Hepatic stellate cell (primary cell): Measurements from ENCODE around the gene MAPK4.

Experiments used
- DNase-seq: peaks from one replicate; pipeline ENCODE4 v3.0.0; 2011; ENCODE audit warnings: low spot score

Gene MAPK4

DNA sequence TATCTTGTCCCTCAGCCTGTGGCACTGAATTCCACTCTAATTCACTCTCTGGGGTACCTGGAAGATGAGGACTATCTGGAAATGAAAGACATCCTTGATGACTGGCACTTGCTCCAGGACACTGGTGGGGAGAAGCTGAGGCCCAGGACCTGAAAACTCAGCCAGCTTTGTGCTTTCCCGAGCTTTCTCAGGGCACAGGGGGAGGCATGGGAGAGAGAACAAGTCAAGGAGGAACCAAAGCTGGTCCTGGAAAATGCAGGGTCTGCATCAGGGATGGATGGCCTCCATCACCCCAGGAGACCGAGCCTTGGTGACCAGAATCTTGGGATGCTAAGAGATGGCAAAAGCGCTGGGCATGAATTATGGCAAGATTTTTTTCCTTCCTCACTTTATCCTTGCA is 65.1 kb downstream of the MAPK4 start:
- no peak for DNase-seq

DNA sequence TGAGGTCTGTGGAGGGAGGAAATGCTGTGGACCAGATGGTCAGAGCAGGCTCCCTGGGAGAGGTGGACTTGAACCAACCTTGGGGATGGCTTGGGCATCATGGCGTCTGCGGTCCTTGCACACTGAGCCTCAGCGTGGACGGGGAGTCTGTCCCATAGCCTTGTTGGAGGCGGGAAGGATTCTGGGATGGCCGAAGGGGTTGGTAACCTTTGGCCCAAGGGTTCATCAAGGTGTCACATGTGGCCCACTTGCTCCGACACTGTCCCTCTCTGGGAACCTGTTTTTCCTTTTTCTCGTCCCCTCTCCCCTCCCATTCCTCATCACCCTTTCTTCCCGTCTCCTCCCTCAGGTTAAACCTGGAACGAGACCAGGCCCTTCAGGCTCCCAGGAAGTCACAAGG is 66.4 kb downstream of the MAPK4 start:
- no peak for DNase-seq

DNA sequence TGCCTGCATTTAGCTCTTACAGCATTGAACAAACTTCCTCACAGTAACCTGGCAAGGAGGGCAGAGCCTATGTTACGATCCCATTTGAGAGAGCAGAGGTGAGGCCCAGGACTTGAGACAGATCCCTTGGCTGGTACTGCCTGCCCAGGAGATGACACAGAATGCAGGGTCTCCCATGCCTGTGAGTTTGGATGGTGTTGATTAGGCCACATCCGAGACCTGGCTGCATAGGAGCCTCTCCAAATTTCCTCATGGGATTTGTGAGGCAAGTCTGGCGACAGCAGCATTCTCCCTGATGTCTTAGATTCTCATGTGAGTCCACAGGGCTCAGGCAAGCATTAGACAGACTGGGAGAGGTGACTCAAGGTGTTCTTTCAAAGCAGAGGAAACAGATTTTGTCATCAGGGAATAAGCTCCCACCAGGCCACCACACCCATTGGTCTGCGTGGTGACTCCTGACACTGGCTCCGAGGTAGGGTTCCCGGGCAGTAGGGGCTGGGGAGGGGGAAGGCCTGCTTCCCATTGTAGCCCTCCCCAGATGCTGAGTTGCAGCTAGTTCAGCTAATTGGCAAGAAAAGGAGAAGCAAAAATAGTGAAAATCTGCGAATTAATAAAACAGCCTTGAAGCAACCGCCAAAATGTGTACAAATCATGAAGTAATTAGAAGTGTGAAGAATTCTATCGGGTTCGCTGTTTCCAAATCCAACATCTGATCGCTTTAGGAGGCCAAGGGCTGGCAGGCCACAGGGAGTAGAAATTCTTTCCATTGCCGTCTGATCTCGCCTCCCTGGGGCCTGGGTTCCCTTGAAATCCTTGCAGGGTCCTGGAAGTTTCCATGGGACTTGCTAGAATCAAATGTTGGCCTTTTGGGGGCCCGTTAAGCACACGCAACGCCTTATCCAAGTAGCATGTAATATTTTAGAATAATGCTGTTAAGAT is 68.0 kb downstream of the MAPK4 start:
- DNase-seq: no peak

DNA sequence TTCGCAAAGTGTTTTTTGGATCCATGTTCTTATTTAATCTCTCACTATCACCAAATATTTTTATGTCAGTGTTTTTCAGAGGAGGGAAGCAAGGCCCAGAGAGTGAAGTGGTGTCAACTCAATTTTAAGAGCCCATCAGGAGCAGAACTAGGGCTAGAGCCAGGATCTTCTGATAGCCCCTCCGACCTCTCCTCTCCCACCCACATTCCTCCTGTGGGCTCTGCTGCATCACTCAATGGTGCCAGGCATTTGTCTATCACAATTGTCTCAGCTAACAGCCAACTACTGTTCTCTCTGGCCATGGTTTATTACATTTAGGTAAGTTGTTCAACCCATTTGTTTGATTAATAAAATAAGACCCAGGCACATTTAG is 68.6 kb downstream of the MAPK4 start:
- DNase-seq: no peak

DNA sequence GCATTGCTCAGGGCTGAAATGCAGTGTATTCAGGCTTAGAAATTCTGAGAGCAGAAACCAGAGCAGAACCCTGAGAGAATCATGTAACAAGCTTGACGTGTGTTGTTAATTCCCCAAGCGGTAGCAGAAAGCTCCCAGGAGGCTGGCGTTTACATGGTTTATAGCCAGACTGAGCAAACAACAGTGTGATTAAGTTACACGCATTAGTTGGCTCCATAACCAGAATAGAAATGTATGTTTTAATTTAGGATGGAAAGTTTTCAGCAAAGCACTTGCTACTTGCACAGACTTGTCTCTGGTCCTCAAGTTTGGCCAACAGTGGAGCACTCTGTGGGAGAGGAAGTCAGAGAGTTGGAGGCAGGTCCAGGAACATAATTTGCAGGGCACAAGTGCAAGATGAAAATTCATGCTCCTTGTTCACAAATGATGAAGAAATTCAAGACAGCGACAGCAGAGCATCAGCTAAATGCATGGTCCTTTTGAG is 69.3 kb downstream of the MAPK4 start:
- no peak for DNase-seq

DNA sequence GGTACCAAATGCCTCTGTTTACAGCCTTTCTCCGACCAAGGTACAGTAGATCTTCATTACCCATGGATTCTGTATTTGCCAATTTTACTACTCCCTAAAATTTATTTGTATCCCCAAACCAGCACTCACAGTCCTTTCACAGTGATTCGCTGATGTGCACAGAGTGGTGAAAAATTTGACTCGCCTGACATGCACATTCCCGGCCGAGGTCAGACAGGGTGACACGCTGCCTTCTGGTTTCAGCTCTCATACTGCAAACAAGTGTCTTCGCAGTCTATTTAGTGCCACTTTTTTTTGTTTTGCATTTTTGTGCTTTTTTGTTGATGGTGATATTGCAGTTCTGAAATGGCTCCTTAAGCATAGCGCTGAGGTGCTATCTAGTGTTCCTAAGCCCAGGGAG is 71.0 kb downstream of the MAPK4 start:
- no peak for DNase-seq

DNA sequence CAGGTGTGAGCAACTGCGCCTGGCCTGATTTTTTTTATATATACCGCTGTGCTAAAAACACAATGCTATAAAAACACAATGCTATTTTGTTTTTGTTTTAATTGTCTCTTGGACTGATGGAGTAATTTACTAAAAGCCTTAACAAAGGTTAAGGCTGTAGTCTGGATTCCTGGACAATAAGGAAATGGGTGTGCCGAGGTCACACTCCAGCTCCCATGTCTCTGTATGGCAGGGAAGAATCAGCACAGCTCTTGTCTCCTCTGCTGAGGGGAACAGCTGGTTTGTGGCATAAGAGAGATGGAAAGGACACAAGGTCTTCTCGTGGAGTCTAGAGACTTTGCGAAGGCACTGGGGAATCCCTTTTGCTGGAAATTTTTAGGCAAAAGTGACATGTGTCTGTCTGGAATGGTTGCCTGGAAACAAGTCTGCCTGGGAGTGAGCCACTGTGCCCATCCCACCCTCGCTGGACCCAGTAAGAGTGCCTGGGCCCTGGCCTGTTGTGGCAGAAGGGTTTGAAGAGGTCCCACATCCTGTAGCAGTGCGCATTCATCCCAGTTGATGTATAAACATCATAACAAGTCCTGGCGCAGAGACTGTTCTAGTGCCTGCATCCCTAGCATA is 73.1 kb downstream of the MAPK4 start:
- DNase-seq: no peak

DNA sequence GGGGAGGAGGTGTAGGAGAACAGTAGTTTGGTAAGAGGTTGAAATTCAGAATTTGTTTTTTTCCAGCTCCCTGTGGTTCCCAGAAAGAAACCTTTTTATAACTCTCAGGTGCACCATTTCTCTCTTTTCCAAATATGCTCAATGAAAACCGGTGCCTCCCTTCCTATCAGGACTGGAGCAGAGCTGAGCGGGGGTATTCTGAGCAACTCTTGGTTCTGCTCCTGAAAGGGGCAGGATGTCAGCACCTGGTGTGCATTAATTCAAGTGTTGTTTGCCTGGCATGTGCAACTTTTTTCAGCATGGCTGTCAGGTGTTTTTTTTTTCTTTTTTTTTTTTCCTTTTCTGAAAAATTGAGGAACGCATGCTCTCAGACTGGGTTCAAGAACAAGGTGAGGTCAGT is 74.1 kb downstream of the MAPK4 start:
- no peak for DNase-seq

DNA sequence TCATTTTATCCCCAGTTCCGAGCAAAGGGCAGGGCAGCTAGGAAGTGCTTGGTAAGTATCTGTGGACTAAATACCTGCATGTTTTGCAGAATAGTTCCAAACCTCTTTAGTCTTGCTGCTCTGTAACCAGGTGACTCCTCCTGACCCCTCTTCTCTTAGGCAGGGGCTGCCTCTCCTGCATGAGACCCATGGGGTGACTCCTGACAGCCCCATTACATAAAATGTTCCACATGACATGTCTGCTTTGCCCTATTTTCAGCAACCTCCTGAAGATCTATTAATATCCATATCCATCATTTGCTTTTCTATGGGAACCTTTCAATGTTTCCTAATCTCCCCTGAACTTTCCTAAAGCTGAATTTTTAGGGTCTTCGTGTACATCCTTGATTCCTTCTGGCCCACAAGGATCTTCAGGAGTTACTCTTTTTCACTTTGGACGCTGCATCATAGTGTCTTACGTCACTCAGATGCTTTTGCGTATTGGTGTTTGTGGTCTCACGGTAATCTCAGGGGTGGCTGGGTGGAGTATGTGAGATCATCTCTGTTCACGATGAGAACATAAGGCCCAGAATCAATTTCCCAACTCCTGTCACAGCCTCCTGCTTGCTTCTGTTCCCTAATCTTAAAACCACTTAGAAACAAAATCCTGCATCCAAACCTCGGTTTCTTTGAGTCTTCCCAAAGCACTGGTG is 76.6 kb downstream of the MAPK4 start:
- no peak for DNase-seq

DNA sequence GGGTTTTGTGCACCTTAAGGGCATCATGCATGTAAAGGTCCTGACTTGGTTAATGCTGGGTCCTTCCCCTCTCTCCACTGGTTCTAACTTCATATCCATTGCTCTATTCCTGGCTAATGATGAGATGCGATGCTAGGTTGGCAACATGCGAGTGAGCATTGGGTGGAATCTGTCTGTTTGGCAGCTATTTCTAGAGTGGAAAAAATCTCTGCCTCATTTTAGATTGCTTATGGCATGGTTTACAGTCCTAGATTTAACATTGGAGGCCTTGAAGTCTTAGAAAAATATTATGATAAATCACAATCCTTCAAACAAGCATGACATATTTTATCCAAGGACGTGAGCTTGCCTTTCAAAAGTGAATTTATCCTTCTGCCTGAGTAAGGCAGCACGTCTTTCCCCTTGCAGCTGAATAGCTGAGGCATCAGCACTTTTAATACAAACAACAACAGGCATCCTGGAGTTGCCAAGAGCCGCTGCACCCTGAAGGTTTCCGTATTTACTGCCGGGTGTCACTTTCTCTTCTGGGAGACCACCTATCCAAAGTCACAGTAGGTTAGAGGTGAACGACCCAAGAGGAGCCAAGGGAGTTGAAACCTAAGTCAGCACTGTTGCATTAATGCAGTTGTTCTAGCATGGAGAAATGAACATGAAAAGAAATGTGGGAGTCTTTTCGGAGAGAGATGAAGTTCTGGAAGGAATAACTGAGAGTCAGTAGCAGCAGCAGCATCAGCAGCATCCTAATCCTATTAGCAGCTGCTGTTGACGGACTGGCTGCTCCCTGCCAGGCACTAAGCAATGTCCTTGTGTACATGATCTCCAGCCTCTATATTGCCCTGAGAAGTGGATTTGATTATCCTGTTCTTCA is 78.4 kb downstream of the MAPK4 start:
- no peak for DNase-seq

DNA sequence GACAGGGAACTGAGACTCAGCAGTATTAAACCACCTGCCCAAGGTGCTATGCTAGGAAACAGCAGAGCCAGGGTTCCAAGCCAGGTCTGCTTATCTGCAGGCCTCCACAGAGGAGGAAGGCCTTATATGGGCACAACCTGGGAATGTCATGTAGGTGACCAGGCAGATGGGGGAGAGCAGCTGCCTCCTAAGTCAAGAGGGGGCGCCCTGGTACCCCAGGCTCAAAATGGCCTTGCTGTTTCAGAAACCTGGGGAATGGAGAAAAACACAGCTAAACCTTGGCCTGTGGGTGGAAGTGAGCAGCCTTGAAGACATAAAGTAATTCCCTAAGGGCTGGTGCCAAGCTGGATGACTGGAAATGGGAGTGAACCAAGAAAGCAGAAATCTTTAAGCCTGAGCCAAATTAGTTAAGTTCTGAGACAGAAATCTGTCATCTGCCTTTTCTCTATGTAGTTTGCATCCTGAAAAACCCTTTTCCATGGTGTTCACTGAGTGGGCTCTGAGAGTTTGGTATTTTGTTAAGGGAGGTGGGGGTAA is 79.1 kb downstream of the MAPK4 start:
- DNase-seq: no peak

DNA sequence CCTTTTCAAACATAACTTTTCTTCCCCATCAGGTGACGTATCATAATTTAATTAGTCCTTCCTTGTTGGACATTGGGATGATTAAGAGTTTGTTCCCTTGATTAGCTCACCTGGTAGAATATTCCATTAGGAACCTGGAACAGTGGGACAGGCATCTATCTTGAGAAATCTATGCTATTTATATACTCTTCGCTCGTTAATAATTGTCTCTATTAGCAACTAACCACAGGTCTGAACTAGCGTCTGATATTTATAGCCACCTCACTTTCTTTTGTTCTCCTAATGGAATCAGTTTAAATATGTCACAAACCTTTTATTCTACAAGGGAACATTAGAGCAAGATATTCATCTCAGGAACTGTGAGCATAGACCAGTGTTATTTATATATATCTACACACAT is 79.8 kb downstream of the MAPK4 start:
- DNase-seq: no peak

DNA sequence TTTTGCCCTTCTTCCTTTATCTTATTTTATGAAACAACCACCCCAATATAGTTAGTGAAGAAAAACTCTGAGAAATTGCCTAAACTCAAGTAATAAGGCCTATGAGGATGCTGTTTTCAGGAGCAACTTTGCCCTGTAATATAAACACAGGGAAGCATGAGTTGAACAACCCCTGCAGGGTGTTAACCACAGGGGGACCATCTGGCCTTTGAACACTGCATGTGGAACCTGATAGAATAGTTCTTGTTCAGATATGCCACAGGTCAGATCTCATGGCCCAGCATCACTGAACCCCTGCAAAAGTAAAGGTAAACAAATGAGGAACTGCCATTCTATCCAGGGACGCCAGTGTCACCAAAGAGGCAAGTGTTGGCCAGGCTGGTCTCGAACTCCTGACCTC is 82.6 kb downstream of the MAPK4 start:
- DNase-seq: no peak

DNA sequence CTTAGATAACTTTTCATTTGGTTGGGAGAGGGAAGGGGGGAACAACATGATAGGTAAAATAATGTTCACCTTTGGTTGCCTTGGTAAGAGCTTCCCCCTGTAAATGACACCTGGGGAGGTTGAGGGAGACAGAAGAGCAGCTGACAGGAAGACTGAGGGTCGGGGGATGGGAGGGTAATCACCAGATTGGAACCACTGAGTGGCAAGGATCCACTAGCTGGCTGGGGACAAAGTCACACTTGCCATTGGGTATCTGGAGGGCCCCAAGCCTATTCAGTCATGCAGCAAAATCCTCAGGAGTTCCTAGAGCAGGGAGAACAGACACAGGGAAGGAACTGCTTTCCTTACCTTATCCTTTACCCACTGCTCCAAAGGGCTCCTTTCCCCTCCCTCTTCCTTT is 84.3 kb downstream of the MAPK4 start:
- no peak for DNase-seq

DNA sequence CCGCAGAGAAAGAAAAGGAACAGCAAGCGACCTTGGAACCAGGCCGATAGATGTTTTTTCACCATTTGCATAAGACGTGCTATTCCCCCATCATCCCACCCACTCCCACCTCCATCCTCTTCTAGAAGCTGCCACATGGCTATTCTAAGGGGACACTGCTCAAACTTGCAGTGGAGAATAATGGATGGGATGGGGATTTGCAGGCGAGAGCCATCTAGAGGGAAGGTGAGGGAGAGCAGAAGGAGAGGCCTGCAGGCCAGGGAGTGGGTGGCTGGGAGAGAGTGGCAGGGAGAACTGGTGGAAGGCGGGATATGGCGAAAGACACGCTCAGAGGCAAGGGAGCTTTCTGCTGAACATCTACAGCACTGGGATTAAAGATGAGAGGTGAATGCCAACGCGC is 84.9 kb downstream of the MAPK4 start:
- DNase-seq: no peak

DNA sequence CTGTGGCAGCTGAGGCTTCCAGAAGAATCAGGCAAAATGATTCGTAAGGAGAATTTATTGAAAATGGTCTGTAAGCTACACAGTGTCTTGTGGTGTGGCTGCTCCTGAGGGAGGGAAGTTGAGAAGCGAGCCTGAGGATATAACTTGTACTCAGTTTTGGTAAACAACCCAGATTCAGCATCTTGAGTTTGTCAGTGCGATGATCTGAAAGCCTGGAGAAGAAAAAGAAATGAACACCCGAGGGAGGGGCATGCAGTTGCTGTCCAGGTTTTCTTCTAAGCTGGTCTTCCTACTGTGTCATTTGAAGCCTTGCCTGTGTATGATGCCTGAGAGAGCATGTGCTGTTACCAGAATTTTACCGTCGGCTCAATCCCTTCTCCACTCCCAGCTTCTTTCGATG is 87.3 kb downstream of the MAPK4 start:
- DNase-seq: no peak

DNA sequence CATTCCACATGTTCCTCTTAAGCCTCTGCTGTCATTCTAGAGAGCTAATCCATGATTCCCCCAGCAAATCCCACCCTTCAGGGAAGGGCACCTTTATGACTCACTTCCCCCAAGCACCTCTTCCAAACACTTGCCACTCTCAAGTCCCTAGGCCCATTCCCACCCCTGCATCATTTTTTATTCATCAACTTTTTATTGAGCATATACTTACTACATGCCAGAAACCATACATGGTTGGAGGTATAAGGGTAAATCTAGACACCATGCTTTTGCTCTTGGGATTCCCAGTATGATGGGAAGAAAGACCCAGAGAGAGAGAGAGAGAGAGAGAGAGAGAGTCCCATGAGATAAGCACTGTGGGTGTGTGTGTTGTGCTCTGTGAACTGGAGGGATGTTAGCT is 87.9 kb downstream of the MAPK4 start:
- no peak for DNase-seq

DNA sequence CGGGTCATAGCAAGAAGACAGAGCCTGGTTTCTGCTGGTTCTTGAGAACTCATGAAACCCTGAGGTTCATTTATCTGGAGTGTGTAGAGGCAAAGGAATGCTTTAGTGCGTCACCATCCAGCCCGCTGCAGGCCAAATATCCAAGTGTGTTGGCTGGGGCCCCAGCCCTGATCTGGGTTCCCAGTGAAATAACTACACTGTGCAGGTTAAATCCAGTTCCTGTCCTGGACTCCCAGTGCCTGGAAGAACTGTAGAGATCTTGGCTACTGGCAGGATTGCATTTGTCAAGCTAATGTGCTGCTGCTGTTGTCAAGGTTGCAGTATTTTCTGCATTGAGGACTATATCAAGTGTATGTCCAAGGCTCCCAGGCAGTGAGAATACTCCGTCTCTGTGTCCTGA is 89.9 kb downstream of the MAPK4 start:
- DNase-seq: no peak

DNA sequence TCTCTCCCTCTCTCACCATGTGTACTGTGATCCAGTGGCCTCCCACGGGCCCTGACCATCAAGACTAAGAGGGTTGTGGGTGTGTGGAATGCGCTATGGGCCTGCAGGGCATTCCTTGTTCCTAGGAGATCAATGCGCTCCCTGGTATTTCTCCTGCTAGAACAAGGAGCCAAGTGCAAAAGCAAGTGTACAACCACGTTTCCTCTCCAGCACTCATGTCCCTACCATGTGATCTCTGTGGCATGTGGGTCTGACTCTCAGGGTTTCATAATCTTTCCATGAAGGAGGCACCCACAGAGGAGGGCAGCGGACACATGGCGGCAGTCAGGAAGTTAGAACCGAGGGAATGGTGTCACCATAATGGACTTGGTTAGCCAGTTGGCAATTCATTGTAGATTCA is 91.4 kb downstream of the MAPK4 start:
- DNase-seq: no peak

DNA sequence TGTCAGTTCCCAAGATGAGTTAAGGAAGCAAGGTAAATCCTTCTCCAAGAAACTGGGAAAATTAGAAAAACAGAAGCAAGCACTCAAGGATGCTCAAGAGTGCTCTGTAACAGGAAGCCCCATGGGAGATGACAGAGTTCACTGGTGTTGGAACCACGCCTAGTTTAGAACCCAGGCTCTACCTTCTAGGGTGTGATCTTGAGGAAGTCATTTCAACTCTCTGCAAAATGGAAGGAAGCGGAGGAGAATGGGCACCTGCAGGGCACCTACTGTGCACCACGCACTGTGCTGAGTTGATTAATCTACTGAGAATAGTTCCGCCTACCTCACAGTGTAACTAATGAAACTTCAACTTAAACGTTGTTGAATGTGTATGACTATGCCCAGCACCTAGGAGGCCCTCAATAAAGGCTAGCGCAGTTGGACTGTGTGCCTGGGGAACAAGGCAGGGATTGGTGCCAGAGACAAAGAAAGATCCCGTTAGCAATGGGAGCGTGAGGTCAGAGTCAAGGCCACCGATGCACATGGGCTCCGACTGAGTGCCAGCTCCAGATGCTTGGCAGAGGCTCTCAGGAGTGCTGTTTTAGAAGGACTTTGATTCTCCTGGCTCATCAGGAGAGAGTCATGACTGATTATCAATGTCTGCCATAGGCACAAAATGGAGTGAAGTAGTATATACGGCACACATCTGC is 93.7 kb downstream of the MAPK4 start:
- DNase-seq: no peak

DNA sequence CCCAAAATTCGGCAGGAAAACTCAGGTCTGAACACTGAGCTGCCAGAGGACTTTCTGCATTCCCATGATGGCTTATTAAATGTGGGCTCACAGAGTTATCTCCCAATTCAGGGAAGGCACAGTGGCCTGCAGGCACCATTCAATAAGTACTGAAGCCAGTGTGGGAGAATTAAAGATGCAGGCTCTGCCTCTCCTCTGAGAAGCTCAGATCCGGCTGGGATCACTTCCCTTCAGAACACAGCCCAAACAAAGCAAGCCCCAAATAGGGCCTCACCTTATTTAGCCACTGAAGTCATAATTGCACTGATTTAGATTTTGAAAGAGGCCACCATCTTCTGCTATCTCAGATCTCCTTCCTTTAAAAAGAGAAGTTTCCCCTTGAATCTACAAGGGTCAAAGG is 94.3 kb downstream of the MAPK4 start:
- no peak for DNase-seq
